Loucy (cell line): ENCODE measurements around the gene SMARCD3.

Experiments
- CTCF ChIP-seq: fragments of 200-600 bp; sonication (generic); conservative IDR thresholded peaks from 2 replicates; pipeline ENCODE4 v1.5.1; 2014; ENCODE audit warnings: mild to moderate bottlenecking, antibody characterized with exemption, low read length
- EZH2phosphoT487 ChIP-seq: fragments of 200-600 bp; IDR thresholded peaks from 2 replicates; pipeline ENCODE4 v1.6.1; 2018; ENCODE audit warnings: antibody characterized with exemption, mild to moderate bottlenecking, moderate library complexity, borderline replicate concordance

GRCh38 chr7:151271699-151272355 is 23.3 kb upstream of the SMARCD3 start:
- no peak for TF ChIP-seq CTCF
- TF ChIP-seq EZH2phosphoT487, result no peak
